Measurements from ENCODE around the gene DNAJC11. TPM values are rescaled to one million over a fixed set of nuclear protein-coding genes. Genes with fewer than 3 reads are reported as not detected.
A peak's percentile ranks its signal among the peaks of the same experiment; 100 is the strongest.
"Not testable (repeated sequence)": the region's sequence is repeated elsewhere in the genome, so short reads cannot be mapped to it uniquely, and the experiment has no call there.

Gene DNAJC11
- total RNA-seq, 4 donors from 2014 or later, result 28.2 to 45.5 (median 35.9) TPM

DNA sequence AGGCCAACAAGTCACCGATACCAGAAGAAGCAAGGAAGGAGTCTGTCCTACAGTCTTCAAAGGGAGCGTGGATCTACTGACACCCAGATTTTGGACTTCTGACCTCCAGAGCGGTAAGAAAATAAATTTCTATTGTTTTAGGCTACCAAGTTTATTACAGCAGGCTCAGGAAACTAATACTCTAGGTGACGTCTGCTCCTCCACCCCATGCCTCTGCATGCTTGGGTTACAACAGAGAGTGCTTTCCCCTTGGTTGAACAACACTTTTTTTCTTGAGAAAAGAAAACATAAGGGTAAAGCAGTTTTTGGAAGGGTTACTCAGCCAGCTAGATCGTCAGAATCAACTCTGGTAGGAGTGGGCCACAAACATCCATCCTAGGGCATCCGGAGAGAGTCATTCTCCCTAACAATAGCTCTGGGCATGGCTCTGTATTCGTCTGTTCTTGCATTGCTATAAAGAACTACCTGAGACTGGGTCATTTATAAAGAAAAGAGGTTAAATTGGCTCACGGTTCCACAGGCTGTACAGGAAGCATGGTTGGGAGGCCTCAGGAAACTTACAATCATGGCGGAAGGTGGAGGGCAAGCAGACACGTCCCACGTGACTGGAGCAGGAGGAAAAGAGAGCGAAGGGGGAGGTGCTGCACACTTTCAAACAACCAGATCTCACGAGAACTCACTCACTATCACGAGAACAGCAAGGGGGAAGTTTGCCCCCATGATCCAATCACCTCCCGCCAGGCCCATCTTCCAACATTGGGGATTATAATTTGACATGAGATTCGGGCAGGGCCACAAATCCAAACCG is 22.2 kb upstream of the DNAJC11 start:
- TF ChIP-seq POLR2A (IDR thresholded peaks at IDR 0.05), result peak in 1 of 2 donors; percentile 16
- TF ChIP-seq, protein P1, sequence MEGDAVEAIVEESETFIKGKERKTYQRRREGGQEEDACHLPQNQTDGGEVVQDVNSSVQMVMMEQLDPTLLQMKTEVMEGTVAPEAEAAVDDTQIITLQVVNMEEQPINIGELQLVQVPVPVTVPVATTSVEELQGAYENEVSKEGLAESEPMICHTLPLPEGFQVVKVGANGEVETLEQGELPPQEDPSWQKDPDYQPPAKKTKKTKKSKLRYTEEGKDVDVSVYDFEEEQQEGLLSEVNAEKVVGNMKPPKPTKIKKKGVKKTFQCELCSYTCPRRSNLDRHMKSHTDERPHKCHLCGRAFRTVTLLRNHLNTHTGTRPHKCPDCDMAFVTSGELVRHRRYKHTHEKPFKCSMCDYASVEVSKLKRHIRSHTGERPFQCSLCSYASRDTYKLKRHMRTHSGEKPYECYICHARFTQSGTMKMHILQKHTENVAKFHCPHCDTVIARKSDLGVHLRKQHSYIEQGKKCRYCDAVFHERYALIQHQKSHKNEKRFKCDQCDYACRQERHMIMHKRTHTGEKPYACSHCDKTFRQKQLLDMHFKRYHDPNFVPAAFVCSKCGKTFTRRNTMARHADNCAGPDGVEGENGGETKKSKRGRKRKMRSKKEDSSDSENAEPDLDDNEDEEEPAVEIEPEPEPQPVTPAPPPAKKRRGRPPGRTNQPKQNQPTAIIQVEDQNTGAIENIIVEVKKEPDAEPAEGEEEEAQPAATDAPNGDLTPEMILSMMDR (IDR thresholded peaks at IDR 0.05), result no peak
- 56 to 58% methylated on average over 17 of the region's 17 CpGs for WGBS, 2 donors
- intact Hi-C loops (cut with DNase I), result loop anchor here (10.0 kb wide), 3 partner anchors 51 to 491 kb away; no protein-coding TSS in a partner anchor
- no peaks in the 10 kb centered on the region for H3K27me3 ChIP-seq
- DNase-seq, result peak; percentile 71 to 72
- no peaks in the 10 kb centered on the region for H3K9me3 ChIP-seq
- peaks cover 18 to 24% of the 10 kb centered on the region in 2 donors for H3K4me1 ChIP-seq
- peak overlapping the region; percentile 69 to 97 (median 93) for H3K27ac ChIP-seq
- no peaks in the 10 kb centered on the region for H3K36me3 ChIP-seq
- no peak overlapping the region for H3K4me3 ChIP-seq (replicated peaks in 1 of 3)

GRCh38 chr1:6711174-6711573 is 9.6 kb upstream of the DNAJC11 start:
- Histone ChIP-seq H3K27me3 (no peaks in the 10 kb centered on the region), H3K9me3 (no peaks in the 10 kb centered on the region), H3K27ac (no peak overlapping the region), H3K4me3 (replicated peaks in 1 of 3) (no peak overlapping the region), H3K4me1 (no peaks in the 10 kb centered on the region), H3K36me3 (no peaks in the 10 kb centered on the region)
- 76 to 94% methylated on average over 1 of the region's 1 CpG for WGBS, 2 donors
- TF ChIP-seq, protein P1 (IDR thresholded peaks at IDR 0.05), result no peak
- no peak for TF ChIP-seq POLR2A (IDR thresholded peaks at IDR 0.05)
- intact Hi-C loops (cut with DNase I), result no loop called here
- no peak for DNase-seq

DNA sequence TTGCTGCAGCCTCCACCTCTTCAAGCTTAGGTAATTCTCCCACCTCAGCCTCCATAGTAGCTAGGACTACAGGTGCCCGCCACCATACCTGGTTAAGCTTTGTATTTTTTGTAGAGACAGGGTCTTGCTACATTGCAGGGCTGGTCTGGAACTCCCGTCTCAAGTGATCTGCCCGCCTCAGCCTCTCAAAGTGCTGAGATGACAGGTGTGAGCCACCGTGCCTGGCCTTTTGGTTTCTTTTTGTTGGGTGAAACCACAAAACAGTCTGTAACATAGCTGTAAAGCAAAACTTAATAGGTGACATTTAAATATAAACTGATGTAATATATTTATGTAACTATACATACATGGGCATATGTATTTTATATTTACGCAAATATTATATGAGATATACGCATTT is 3.1 kb upstream of the DNAJC11 start:
- Histone ChIP-seq H3K36me3 (no peaks in the 10 kb centered on the region), H3K27me3 (no peaks in the 10 kb centered on the region), H3K9me3 (no peaks in the 10 kb centered on the region), H3K4me1 (peaks cover 10 to 11% of the 10 kb centered on the region in 2 donors), H3K27ac (no peak overlapping the region), H3K4me3 (replicated peaks in 1 of 3) (no peak overlapping the region)
- TF ChIP-seq POLR2A (IDR thresholded peaks at IDR 0.05), result no peak
- TF ChIP-seq, protein P1 (IDR thresholded peaks at IDR 0.05), result no peak
- intact Hi-C loops (cut with DNase I), result no loop called here
- 82 to 86% methylated on average over 6 of the region's 6 CpGs for WGBS, 2 donors
- DNase-seq, result no peak

DNA sequence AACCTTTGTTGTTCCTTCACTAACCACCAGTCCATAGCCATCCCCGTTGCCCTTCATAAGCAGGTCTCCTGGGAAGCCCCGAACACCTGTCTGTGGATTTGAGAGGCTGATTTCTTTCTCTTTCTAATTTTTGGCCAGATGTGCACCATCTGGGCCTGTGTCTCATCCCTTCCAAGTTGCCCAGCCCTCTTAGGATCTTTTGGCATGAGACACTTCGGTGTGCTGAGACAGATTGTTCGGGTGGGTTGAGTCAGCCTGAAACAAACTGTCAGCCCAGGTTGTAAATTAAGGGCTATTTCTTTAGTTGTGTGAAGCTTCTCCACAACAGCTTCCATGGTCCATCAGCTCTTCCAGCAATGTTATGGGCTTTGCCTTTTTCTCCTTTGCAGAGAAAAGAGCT is 1.4 kb upstream of the DNAJC11 start:
- intact Hi-C loops (cut with DNase I), result no loop called here
- Histone ChIP-seq H3K36me3 (no peaks in the 10 kb centered on the region), H3K9me3 (no peaks in the 10 kb centered on the region), H3K27me3 (no peaks in the 10 kb centered on the region), H3K4me1 (peaks cover 10 to 11% of the 10 kb centered on the region in 2 donors), H3K4me3 (replicated peaks in 1 of 3) (no peak overlapping the region), H3K27ac (no peak overlapping the region)
- DNase-seq, result no peak
- no peak for TF ChIP-seq POLR2A (IDR thresholded peaks at IDR 0.05)
- 85 to 92% methylated on average over 4 of the region's 4 CpGs for WGBS, 2 donors

- peak overlapping the region; percentile 89 to 98 (median 97) for H3K4me3 ChIP-seq (replicated peaks in 1 of 3)
- H3K4me1 ChIP-seq, result peaks cover 10 to 11% of the 10 kb centered on the region in 2 donors
- WGBS, 2 donors, result 2 to 19% methylated on average over 5 to 24 of the region's 24 CpGs
- H3K36me3 ChIP-seq, result no peaks in the 10 kb centered on the region
- TF ChIP-seq, protein P1 (IDR thresholded peaks at IDR 0.05), result no peak
- TF ChIP-seq POLR2A (IDR thresholded peaks at IDR 0.05), result no peak
- DNase-seq, result no peak
- H3K9me3 ChIP-seq, result no peaks in the 10 kb centered on the region
- intact Hi-C loops (cut with DNase I), result no loop called here
- H3K27ac ChIP-seq, result peak overlapping the region in 2 of 3 donors; percentile 63 to 66
- H3K27me3 ChIP-seq, result no peaks in the 10 kb centered on the region
These were observed 671 bp downstream of the DNAJC11 start for GRCh38 chr1:6700853-6701436.

GRCh38 chr1:6699915-6700314 is 1.7 kb downstream of the DNAJC11 start:
- H3K4me3 ChIP-seq (replicated peaks in 1 of 3); H3K9me3 ChIP-seq; intact Hi-C loops (cut with DNase I); DNase-seq; H3K36me3 ChIP-seq; H3K27ac ChIP-seq; H3K27me3 ChIP-seq: not testable (repeated sequence)
- 91 to 93% methylated on average over 4 of the region's 4 CpGs for WGBS, 2 donors
- H3K4me1 ChIP-seq, result peaks cover 10 to 11% of the 10 kb centered on the region in 2 donors
